GM13977 (cell line): ENCODE results near the gene ZNF429.

Source experiments
- DNase-seq: peaks from one replicate; pipeline ENCODE4 v3.0.0; 2012; ENCODE audit warnings: low spot score
- in situ Hi-C: fragments of 300-500 bp; cut with MboI; formaldehyde crosslinking; loops from one replicate; pipeline ENCODE4 v1.12.0; 2022; ENCODE audit warnings: low sequenced_read_pairs, low pct_unique_long_range_greater_than_20kb, mixed read lengths, inconsistent platforms; ENCODE audit not compliant: unreplicated experiment
- TF ChIP-seq, protein P1 (sequence below): IDR thresholded peaks from 2 replicates; pipeline ENCODE4 v1.5.1; 2012; ENCODE audit warnings: mild to moderate bottlenecking, control low read depth; ENCODE audit not compliant: insufficient read depth; ENCODE audit errors: extremely low read depth, missing control alignments

ZNF429 gene

DNA sequence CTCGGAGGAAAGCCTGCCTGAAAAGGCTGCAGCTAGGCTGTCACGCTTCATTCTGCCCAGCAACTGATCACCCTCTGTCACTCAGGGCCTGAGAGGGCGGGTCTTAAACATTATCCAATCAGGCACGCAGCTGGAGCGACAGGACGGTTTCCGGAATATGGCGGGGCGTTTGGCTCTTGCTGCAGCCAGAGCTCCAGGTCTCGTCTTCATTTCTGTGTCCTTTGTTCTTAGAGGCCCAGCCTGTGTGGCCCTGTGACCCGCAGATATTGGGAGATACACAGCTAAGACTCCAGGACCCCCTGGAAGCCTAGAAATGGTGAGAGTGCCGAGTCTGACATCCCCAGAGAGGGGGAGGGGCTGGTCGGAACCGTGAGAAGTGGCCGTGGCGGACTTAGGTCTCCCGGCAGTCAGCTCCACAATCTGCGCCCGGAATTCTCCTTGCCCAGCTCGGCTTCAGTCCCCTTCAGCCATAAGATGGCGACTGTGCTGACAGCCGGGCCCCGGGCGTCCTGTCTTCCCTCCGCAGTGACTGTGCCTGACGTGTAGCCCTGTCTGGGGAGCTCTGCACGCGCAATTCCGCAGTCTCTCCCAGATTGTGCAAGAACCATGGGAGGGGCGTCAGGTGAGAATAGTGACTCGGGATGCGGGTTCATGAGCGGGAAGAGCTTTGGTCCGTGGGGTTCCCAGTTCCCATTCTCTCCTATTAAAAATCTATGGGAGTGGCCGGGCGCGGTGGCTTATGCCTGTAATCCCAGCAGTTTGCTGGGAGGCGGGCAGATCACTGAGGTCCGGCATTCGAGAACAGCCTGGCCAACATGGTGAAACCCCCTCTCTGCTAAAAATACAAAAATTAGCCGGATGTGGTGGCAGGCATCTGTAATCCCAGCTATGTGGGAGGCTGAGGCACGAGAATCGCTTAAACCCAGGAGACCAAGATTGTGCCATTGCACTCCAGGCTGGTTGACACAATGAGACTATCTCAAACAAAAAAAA, at the start of gene ZNF429:
ZNF429 (plus strand) TSS at position 144 of the 993 bp plus-strand sequence; CDS start at position 314, 170 bp downstream.
- in situ Hi-C loops = no loop called here
- peak; percentile 91 for DNase-seq
- TF ChIP-seq, protein P1, sequence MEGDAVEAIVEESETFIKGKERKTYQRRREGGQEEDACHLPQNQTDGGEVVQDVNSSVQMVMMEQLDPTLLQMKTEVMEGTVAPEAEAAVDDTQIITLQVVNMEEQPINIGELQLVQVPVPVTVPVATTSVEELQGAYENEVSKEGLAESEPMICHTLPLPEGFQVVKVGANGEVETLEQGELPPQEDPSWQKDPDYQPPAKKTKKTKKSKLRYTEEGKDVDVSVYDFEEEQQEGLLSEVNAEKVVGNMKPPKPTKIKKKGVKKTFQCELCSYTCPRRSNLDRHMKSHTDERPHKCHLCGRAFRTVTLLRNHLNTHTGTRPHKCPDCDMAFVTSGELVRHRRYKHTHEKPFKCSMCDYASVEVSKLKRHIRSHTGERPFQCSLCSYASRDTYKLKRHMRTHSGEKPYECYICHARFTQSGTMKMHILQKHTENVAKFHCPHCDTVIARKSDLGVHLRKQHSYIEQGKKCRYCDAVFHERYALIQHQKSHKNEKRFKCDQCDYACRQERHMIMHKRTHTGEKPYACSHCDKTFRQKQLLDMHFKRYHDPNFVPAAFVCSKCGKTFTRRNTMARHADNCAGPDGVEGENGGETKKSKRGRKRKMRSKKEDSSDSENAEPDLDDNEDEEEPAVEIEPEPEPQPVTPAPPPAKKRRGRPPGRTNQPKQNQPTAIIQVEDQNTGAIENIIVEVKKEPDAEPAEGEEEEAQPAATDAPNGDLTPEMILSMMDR = peak; percentile 14

DNA sequence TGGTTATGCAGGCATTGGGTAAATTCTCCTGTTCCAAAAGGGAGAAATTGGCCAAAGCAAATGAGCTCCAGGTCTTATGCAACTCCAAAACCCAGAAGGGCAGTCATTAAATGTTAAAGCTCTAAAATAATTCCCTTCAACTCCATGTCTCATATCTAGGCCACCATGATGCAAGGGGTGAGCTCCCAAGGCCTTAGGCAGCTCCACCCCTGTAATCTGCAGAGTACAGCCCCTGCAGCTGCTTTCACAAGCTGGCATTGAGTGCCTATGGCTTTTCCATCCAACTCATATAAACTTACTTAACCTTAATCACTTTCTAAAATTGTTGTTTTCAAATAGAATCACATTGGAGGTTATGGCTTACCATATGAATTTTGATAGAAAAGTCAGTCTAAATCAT, 44.7 kb upstream of the ZNF429 start:
- DNase-seq = no peak
- TF ChIP-seq, protein P1 = no peak
- in situ Hi-C loops = no loop called here

DNA sequence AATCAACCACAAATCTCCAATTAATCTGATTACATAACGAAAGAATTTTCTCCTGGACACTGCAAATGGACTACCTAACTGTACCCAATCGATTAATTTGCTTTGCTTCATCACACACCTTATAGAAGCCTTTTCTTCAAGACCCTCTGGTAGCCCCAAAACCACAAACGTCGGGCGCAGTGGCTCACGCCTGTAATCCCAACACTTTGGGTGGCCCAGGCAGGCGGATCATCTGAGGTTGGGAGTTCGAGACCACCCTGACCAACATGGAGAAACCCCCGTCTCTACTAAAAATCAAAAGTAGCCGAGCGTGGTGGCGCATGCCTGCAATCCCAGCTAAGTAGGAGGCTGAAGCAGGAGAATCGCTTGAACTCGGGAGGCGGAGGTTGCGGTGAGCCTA, 42.9 kb upstream of the ZNF429 start:
- in situ Hi-C loops = no loop called here
- no peak for DNase-seq

DNA sequence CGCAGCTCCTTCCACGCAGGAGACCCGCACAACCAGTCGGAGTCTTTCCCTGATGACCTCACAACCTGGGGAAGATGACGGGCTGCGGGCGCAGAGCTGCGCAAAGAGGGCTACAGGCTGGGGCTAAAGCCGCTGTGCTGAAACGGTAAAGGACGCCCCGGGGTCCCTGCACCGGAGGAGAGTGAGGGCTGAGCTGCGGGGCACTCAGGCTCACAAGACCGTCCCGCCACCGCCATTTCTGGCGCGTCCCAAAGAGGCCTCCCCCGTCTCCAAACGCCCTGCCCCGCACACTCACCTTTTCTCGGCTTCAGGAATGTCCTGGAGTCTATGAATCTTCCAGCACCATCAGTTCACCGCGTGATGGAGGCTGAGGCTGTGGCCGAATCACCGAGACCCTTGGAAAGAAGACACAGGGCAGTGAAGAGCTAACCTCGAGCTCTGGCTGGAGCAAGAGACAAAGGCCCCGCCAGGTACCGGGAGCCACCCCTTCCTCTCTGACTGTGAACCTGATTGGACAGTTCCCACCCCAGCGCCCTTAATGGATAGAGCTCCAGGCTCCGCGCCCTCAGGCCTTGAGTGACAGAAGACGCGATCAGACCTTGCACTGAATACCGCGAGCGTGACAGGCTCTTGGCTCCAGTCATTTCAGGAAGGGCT, 41.8 kb upstream of the ZNF429 start:
- in situ Hi-C loops = no loop called here
- TF ChIP-seq, protein P1 = no peak

More for the DNA sequence above, 42.9 kb upstream of the ZNF429 start:
- TF ChIP-seq, protein P1 = no peak

DNA sequence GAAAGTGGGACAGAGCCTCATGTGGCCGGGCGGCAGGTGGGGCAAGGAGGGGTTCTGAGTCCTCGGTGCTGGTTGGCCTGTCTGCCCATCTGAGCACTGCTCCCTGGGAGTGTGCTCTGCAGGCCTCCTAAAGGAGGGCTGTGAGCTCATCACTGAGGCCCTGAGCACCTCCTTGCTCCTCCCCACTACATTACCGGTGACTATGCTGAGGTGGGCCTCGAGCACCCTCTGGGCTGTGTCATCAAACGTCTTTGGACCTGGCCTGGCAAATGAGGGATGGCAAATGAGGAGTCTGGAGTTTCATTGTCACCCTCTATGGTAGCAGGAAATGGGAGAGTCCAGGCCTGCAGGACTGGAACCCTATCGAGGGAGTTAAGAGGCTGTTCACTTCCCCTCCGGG, 38.8 kb upstream of the ZNF429 start:
- TF ChIP-seq, protein P1 = no peak
- in situ Hi-C loops = no loop called here
- DNase-seq = no peak

More for the DNA sequence above, 41.8 kb upstream of the ZNF429 start:
- peak; percentile 45 for DNase-seq

DNA sequence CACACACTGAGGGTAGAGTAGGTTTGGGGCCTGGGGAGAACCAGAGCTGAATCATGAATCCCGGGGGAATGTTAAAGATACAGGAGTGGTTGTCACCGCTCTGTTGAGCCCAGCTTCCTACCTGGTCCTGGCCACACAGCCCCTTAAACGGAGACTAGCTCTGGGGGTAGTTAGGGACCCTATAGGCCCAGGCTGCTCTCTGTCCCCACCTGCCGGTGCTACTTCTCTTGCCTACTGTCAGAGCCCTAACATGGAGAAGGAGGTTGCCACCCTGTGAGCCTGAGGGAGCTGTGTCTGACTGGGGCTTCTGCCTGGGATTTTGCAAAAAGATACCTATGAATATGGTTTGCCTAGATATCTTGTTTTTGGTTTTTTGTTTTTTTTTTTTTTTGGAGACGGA, 36.6 kb upstream of the ZNF429 start:
- in situ Hi-C loops = no loop called here

More for the DNA sequence above, 36.6 kb upstream of the ZNF429 start:
- DNase-seq = peak; percentile 3
- TF ChIP-seq, protein P1 = no peak
